ENCODE measurements around the gene PTPRN2. TPM values are rescaled to one million over a fixed set of nuclear protein-coding genes. Genes with fewer than 3 reads are reported as not detected.
"Not testable (repeated sequence)": the region's sequence is repeated elsewhere in the genome, so short reads cannot be mapped to it uniquely, and the experiment has no call there.

Gene PTPRN2
- total RNA-seq, 1 experiment from 2014 or later, result 2.1 TPM

DNA sequence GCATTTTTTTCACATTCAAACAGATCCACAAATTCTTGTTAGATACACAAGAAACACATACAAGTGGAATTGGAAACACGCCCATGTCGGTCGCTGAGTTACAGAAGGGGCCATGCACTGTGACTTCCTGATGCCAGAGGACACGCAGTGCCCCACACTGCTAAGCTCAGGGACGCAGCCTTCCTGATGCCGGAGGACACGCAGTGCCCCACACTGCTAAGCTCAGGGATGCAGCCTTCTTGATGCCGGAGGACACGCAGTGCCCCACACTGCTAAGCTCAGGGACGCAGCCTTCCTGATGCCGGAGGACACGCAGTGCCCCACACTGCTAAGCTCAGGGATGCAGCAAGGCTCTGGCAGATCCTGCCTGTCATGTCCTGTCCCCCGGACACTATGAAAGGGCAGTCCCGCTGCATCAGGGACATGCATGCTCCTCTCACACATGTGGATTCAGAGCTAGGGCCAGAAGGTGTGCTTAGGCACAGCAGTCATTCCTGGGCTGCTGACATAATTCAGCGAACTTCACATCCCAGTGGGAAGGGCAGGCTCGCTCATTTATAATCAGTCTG lies 810.3 kb downstream of the PTPRN2 start:
- H3K79me2 ChIP-seq (ENCODE audit: insufficient read depth, low read length); H3K9me2 ChIP-seq (ENCODE audit: insufficient read depth); intact Hi-C loops (cut with micrococcal nuclease); H2AFZ ChIP-seq (ENCODE audit: low read depth, low read length, poor library complexity, severe bottlenecking); H3K27ac ChIP-seq (ENCODE audit: low read depth, low read length); RAD21 ChIA-PET (ENCODE audit: low non-redundant PET in 1 of 2, low total read pairs in 2 of 2, uncharacterized antibody in 2 of 2, unreplicated experiment in 2 of 2); H3K9me3 ChIP-seq (ENCODE audit: control insufficient read depth in 1 of 2, insufficient read depth in 1 of 2, low read depth in 1 of 2, low read length in 2 of 2); ATAC-seq; H3K9ac ChIP-seq (ENCODE audit: low read length); POLR2A ChIA-PET; H3K36me3 ChIP-seq (ENCODE audit: control insufficient read depth in 1 of 2, insufficient read depth in 2 of 2, low read length in 2 of 2); H3K4me2 ChIP-seq (ENCODE audit: low read length); BruUV-seq (replicated peaks); H4K20me1 ChIP-seq (ENCODE audit: insufficient read depth); H3K4me1 ChIP-seq (ENCODE audit: control insufficient read depth in 1 of 2, insufficient read depth in 2 of 2, low read length in 2 of 2); DNase-seq (ENCODE audit: low read depth, low spot score); CTCF ChIA-PET; H3K4me3 ChIP-seq (replicated peaks in 1 of 2; ENCODE audit: low read depth in 1 of 2, low read length in 2 of 2): not testable (repeated sequence)
- peaks cover 16% of the 10 kb centered on the region; the same call in 1 of the 2 replicates for H3K27me3 ChIP-seq (ENCODE audit: insufficient read depth, low read length)

DNA sequence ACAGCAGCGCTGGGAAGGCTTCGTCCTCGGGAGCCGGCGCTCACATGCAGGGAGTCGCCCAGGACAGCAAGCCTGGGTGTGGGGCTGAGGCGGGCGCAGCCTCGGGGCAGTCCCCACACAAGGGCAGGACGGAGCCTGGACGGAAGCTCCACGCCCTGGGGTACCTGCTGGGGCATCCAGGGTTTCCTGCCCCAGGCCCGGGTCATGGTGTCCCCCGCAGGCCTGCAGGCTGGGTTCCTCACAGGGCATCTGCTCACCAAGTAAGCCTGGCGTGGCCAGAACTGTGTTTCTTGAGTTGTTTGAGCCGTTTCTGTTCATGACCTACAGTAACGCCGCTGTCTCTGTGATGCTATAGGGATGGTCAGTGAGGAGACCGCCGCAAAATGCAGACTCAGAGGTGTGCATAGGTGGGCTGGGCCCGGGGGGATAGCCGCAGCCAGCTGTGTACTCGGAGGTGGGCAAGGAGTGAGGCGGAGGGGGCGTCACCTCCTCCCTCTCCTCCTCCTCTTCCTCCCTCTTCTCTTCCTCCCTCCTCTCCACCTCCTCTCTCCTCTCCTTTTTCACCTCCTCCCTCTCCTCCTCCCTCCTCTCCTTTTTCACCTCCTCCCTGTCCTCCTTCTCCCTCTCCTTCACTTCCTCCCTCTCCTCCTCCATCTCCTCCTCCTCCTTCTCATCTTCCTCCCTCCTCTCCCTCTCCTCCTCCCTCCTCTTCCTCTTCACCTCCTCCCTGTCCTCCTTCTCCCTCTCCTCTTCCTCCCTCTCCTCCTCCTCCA lies 811.9 kb downstream of the PTPRN2 start:
- no peaks in the 10 kb centered on the region for H4K20me1 ChIP-seq (ENCODE audit: insufficient read depth)
- no peak overlapping the region for H3K4me2 ChIP-seq (ENCODE audit: low read length)
- H3K79me2 ChIP-seq (ENCODE audit: insufficient read depth, low read length), result no peaks in the 10 kb centered on the region
- no peaks in the 10 kb centered on the region for H3K9me2 ChIP-seq (ENCODE audit: insufficient read depth)
- ATAC-seq (peak; percentile 27; the same call in 1 of the 2 replicates), DNase-seq (ENCODE audit: low read depth, low spot score) (no peak)
- POLR2A ChIA-PET, result no interaction called here
- H2AFZ ChIP-seq (ENCODE audit: low read depth, low read length, poor library complexity, severe bottlenecking), result no peak overlapping the region
- no peaks in the 10 kb centered on the region for H3K36me3 ChIP-seq (ENCODE audit: control insufficient read depth in 1 of 2, insufficient read depth in 2 of 2, low read length in 2 of 2)
- H3K4me3 ChIP-seq (replicated peaks in 1 of 2; ENCODE audit: low read depth in 1 of 2, low read length in 2 of 2), result no peak overlapping the region
- peaks cover 3 to 7% of the 10 kb centered on the region in 2 experiments; a peak in 3 of 4 replicates for H3K9me3 ChIP-seq (ENCODE audit: control insufficient read depth in 1 of 2, insufficient read depth in 1 of 2, low read depth in 1 of 2, low read length in 2 of 2)
- no peak overlapping the region for H3K27ac ChIP-seq (ENCODE audit: low read depth, low read length)
- peaks cover 16% of the 10 kb centered on the region; the same call in 1 of the 2 replicates for H3K27me3 ChIP-seq (ENCODE audit: insufficient read depth, low read length)
- no peak overlapping the region for H3K9ac ChIP-seq (ENCODE audit: low read length)
- intact Hi-C loops (cut with micrococcal nuclease), result no loop called here
- RAD21 ChIA-PET (ENCODE audit: low non-redundant PET in 1 of 2, low total read pairs in 2 of 2, uncharacterized antibody in 2 of 2, unreplicated experiment in 2 of 2), result no interaction called here
- BruUV-seq (replicated peaks), result no TSS peak
- CTCF ChIA-PET, result no interaction called here
- H3K4me1 ChIP-seq (ENCODE audit: control insufficient read depth in 1 of 2, insufficient read depth in 2 of 2, low read length in 2 of 2), result no peaks in the 10 kb centered on the region
- TF ChIP-seq SP1 (IDR thresholded peaks at IDR 0.05; ENCODE audit: low read depth) (no peak), RAD21 (IDR thresholded peaks at IDR 0.05; ENCODE audit: low read depth) (no peak), SRF (IDR thresholded peaks at IDR 0.05; ENCODE audit: low read depth) (no peak), FOSL1 (IDR thresholded peaks at IDR 0.05; ENCODE audit: low read depth) (no peak), CBX3 (IDR thresholded peaks at IDR 0.05; ENCODE audit: low read depth) (no peak), ZFX (IDR thresholded peaks at IDR 0.05) (no peak), EZH2 (IDR thresholded peaks at IDR 0.05) (no peak), CEBPB (IDR thresholded peaks at IDR 0.05; ENCODE audit: low read depth) (no peak), JUND (IDR thresholded peaks at IDR 0.05) (no peak), EZH2phosphoT487 (IDR thresholded peaks at IDR 0.05; ENCODE audit: borderline replicate concordance) (no peak), POLR2AphosphoS5 (IDR thresholded peaks at IDR 0.05; ENCODE audit: low read depth, low read length) (no peak), EGR1 (IDR thresholded peaks at IDR 0.05; ENCODE audit: low read depth) (no peak)
- TF ChIP-seq, protein P1, sequence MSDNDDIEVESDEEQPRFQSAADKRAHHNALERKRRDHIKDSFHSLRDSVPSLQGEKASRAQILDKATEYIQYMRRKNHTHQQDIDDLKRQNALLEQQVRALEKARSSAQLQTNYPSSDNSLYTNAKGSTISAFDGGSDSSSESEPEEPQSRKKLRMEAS (IDR thresholded peaks at IDR 0.05), result no peak
- TF ChIP-seq, protein P2, sequence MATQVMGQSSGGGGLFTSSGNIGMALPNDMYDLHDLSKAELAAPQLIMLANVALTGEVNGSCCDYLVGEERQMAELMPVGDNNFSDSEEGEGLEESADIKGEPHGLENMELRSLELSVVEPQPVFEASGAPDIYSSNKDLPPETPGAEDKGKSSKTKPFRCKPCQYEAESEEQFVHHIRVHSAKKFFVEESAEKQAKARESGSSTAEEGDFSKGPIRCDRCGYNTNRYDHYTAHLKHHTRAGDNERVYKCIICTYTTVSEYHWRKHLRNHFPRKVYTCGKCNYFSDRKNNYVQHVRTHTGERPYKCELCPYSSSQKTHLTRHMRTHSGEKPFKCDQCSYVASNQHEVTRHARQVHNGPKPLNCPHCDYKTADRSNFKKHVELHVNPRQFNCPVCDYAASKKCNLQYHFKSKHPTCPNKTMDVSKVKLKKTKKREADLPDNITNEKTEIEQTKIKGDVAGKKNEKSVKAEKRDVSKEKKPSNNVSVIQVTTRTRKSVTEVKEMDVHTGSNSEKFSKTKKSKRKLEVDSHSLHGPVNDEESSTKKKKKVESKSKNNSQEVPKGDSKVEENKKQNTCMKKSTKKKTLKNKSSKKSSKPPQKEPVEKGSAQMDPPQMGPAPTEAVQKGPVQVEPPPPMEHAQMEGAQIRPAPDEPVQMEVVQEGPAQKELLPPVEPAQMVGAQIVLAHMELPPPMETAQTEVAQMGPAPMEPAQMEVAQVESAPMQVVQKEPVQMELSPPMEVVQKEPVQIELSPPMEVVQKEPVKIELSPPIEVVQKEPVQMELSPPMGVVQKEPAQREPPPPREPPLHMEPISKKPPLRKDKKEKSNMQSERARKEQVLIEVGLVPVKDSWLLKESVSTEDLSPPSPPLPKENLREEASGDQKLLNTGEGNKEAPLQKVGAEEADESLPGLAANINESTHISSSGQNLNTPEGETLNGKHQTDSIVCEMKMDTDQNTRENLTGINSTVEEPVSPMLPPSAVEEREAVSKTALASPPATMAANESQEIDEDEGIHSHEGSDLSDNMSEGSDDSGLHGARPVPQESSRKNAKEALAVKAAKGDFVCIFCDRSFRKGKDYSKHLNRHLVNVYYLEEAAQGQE (IDR thresholded peaks at IDR 0.05; ENCODE audit: low read depth), result no peak
- TF ChIP-seq, protein P3, sequence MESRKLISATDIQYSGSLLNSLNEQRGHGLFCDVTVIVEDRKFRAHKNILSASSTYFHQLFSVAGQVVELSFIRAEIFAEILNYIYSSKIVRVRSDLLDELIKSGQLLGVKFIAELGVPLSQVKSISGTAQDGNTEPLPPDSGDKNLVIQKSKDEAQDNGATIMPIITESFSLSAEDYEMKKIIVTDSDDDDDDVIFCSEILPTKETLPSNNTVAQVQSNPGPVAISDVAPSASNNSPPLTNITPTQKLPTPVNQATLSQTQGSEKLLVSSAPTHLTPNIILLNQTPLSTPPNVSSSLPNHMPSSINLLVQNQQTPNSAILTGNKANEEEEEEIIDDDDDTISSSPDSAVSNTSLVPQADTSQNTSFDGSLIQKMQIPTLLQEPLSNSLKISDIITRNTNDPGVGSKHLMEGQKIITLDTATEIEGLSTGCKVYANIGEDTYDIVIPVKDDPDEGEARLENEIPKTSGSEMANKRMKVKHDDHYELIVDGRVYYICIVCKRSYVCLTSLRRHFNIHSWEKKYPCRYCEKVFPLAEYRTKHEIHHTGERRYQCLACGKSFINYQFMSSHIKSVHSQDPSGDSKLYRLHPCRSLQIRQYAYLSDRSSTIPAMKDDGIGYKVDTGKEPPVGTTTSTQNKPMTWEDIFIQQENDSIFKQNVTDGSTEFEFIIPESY (IDR thresholded peaks at IDR 0.05; ENCODE audit: extremely low read depth, insufficient replicate concordance, low read length), result no peak
